GM23248 (cell line): ENCODE measurements around the gene ZSWIM6.

ENCODE experiments used
- EZH2 ChIP-seq: fragments of 200-600 bp; sonication (generic); IDR thresholded peaks from 2 replicates; pipeline ENCODE4 v1.6.1; 2018; ENCODE audit warnings: antibody characterized with exemption, mild to moderate bottlenecking; ENCODE audit not compliant: insufficient read depth, poor library complexity, severe bottlenecking
- EZH2phosphoT487 ChIP-seq: fragments of 200-600 bp; sonication (generic); IDR thresholded peaks from 2 replicates; pipeline ENCODE4 v1.6.1; 2018; ENCODE audit warnings: antibody characterized with exemption, moderate library complexity, mild to moderate bottlenecking, low read depth; ENCODE audit not compliant: insufficient read depth

GRCh38 chr5:61420016-61420415 is 88.0 kb downstream of the ZSWIM6 start:
- TF ChIP-seq EZH2 (no peak), EZH2phosphoT487 (no peak)
